ENCODE data around the gene RTN4RL2. TPM values are rescaled to one million over a fixed set of nuclear protein-coding genes. Genes with fewer than 3 reads are reported as not detected.

The RTN4RL2 gene
- total and polyA plus RNA-seq, 9 donors, result 0.23 to 2.0 (median 0.68) TPM; not detected in 1

GRCh38 chr11:57513452-57513795 is 53.1 kb downstream of the RTN4RL2 start:
- Histone ChIP-seq H3K4me3 (peak overlapping the region; percentile 91), H3K27me3 (no peaks in the 10 kb centered on the region), H3K4me1 (ENCODE audit: insufficient read depth) (no peaks in the 10 kb centered on the region), H3K9me3 (no peaks in the 10 kb centered on the region), H3K27ac (peak overlapping the region in 1 of 2 donors; percentile 73), H3K36me3 (no peaks in the 10 kb centered on the region)
- WGBS, 3 donors, result 29 to 36% (median 32%) methylated on average over 1 of the region's 1 CpG
- no peak for DNase-seq
- TF ChIP-seq EP300 (IDR thresholded peaks at IDR 0.05) (no peak), CTCF (IDR thresholded peaks at IDR 0.05) (no peak), POLR2A (IDR thresholded peaks at IDR 0.05) (no peak)
- intact Hi-C loops (cut with DNase I), result no loop called here

GRCh38 chr11:57513911-57514537 is 53.7 kb downstream of the RTN4RL2 start:
- H3K4me1 ChIP-seq (ENCODE audit: insufficient read depth), result no peaks in the 10 kb centered on the region
- peak overlapping the region; percentile 0 to 73 for H3K27ac ChIP-seq
- H3K27me3 ChIP-seq, result no peaks in the 10 kb centered on the region
- peak; percentile 46 to 66 (median 59) for DNase-seq
- intact Hi-C loops (cut with DNase I), result no loop called here
- 4 to 9% (median 6%) methylated on average over 30 to 35 of the region's 35 CpGs for WGBS, 3 donors
- TF ChIP-seq EP300 (IDR thresholded peaks at IDR 0.05) (no peak), POLR2A (IDR thresholded peaks at IDR 0.05) (no peak), CTCF (IDR thresholded peaks at IDR 0.05) (no peak)
- no peaks in the 10 kb centered on the region for H3K36me3 ChIP-seq
- peak overlapping the region; percentile 91 for H3K4me3 ChIP-seq
- no peaks in the 10 kb centered on the region for H3K9me3 ChIP-seq

GRCh38 chr11:57514538-57515331 is 54.4 kb downstream of the RTN4RL2 start:
- H3K27me3 ChIP-seq, result no peaks in the 10 kb centered on the region
- 0 to 1% (median 1%) methylated on average over 57 of the region's 57 CpGs for WGBS, 3 donors
- intact Hi-C loops (cut with DNase I), result no loop called here
- no peaks in the 10 kb centered on the region for H3K4me1 ChIP-seq (ENCODE audit: insufficient read depth)
- TF ChIP-seq CTCF (IDR thresholded peaks at IDR 0.05) (no peak), POLR2A (IDR thresholded peaks at IDR 0.05) (no peak), EP300 (IDR thresholded peaks at IDR 0.05) (no peak)
- peak overlapping the region; percentile 91 for H3K4me3 ChIP-seq
- no peaks in the 10 kb centered on the region for H3K36me3 ChIP-seq
- peak overlapping the region; percentile 73 to 75 for H3K27ac ChIP-seq
- no peaks in the 10 kb centered on the region for H3K9me3 ChIP-seq
- peak; percentile 73 to 84 (median 76) for DNase-seq

- peak; percentile 68 to 81 (median 71) for DNase-seq
- 0% methylated on average over 65 to 66 of the region's 66 CpGs for WGBS, 3 donors
- Histone ChIP-seq H3K36me3 (no peaks in the 10 kb centered on the region), H3K27ac (peak within 1 kb of the TSS; percentile 73 to 75), H3K4me3 (peak within 1 kb of the TSS; percentile 91), H3K9me3 (no peaks in the 10 kb centered on the region), H3K27me3 (no peaks in the 10 kb centered on the region), H3K4me1 (ENCODE audit: insufficient read depth) (no peaks in the 10 kb centered on the region)
- intact Hi-C loops (cut with DNase I), result no loop called here
- TF ChIP-seq EP300 (IDR thresholded peaks at IDR 0.05), result no peak
- TF ChIP-seq POLR2A (IDR thresholded peaks at IDR 0.05), result no peak
- TF ChIP-seq CTCF (IDR thresholded peaks at IDR 0.05), result no peak
Observed at GRCh38 chr11:57515332-57516060, 55.2 kb downstream of the RTN4RL2 start, which contains the start of gene SLC43A1. TSS of gene SLC43A1 (minus strand) at chr11:57515702. CDS start at chr11:57514111, 1,591 bp downstream.

Measured in ovary (tissue), 9 donors.